ENCODE results near the gene FER.

GRCh38 chr5:108769352-108769751 lies 21.7 kb downstream of the FER start:
- TF ChIP-seq CTCF (IDR thresholded peaks at IDR 0.05) (no peak), POLR2AphosphoS5 (IDR thresholded peaks at IDR 0.05) (no peak), POLR2A (IDR thresholded peaks at IDR 0.05) (no peak)
